Sigmoid colon (tissue), 7 donors: Measurements from ENCODE around the gene PFDN1. TPM values are rescaled to one million over a fixed set of nuclear protein-coding genes. Genes with fewer than 3 reads are reported as not detected.

Source experiments
- DNase-seq: peaks from one replicate; pipeline ENCODE4 v3.0.0-alpha.2; 2019
- H3K27ac ChIP-seq, 4 donors: fragments of 200-600 bp; sonication (generic); one replicate each; pipeline ENCODE4 v1.5.1; 2016 to 2019; ENCODE audit warnings: mild to moderate bottlenecking in 1 of 4
- H3K27me3 ChIP-seq, 3 donors: fragments of 200-600 bp; sonication (generic); one replicate each; pipeline ENCODE4 v1.5.1; 2019; ENCODE audit warnings: mild to moderate bottlenecking in 1 of 3
- H3K36me3 ChIP-seq, 4 donors: fragments of 200-600 bp; sonication (generic); one replicate each; pipeline ENCODE4 v1.5.1; 2016 to 2019
- H3K4me1 ChIP-seq, 4 donors: fragments of 200-600 bp; sonication (generic); one replicate each; pipeline ENCODE4 v1.5.1; 2017 to 2019
- H3K4me3 ChIP-seq, 4 donors: fragments of 200-600 bp; sonication (generic); one replicate each; pipeline ENCODE4 v1.5.1; 2017 to 2019; ENCODE audit warnings: mild to moderate bottlenecking in 2 of 4, moderate library complexity in 1 of 4
- H3K9me3 ChIP-seq, 4 donors: fragments of 200-600 bp in 3 of 4; sonication (generic) in 3 of 4; one replicate each; pipeline versions ENCODE4 v1.5.1 to v1.6.1; 2013 to 2019
- EP300 ChIP-seq, 4 donors: sonication (generic); formaldehyde crosslinking; IDR thresholded peaks; one replicate each; pipeline ENCODE4 v1.6.1; 2017; ENCODE audit warnings: antibody characterized with exemption in 4 of 4
- POLR2A ChIP-seq, 2 donors: fragments of 450-650 bp; IDR thresholded peaks; one replicate each; pipeline ENCODE4 v1.6.1; 2016; ENCODE audit warnings: antibody characterized with exemption in 2 of 2, mild to moderate bottlenecking in 2 of 2, moderate library complexity in 2 of 2
- POLR2AphosphoS5 ChIP-seq, 4 donors: sonication (generic); formaldehyde crosslinking; IDR thresholded peaks; one replicate each; pipeline ENCODE4 v1.6.1; 2017; ENCODE audit warnings: antibody characterized with exemption in 4 of 4
- WGBS, 2 donors: extraction: QIAGEN DNeasy Blood & Tissue Kit; methylation state at CpG; one replicate each; pipeline ENCODE4 v1.1.7; 2013; 5-methylcytosine and 5-hydroxymethylcytosine counted together
- intact Hi-C: fragments of 100-400 bp; cut with DNase I; formaldehyde crosslinking; loops from one replicate; pipeline ENCODE4 v1.15.1; 2023
- polyA plus RNA-seq, 3 donors: library from polyadenylated mRNA; stranded (reverse); fragments of 200-250 nt; gene quantifications; one replicate each; pipeline ENCODE4 v1.2.3, GENCODE V29; 2013
- total RNA-seq, 4 donors: library from RNA; depleted of rRNA; stranded (reverse); fragments of >200 nt; gene quantifications; one replicate each; pipeline ENCODE4 v1.1.0, GENCODE V29; 2016
- TF ChIP-seq, protein P1 (sequence below), 4 experiments: fragments of 450-650 bp in 3 of 4; fragments of 200-600 bp in 1 of 4; IDR thresholded peaks; one replicate each; pipeline ENCODE4 v1.5.1; 2016 to 2019; ENCODE audit warnings: antibody characterized with exemption in 4 of 4, mild to moderate bottlenecking in 3 of 4, moderate library complexity in 2 of 4
- donor health status: healthy with polysubstance abuse.
- donor health status: Bipolar disorder and iron deficiency.
- donor health status: healthy.

The PFDN1 gene
- total and polyA plus RNA-seq, 7 donors: 61.8 to 159 (median 88.2) TPM

DNA sequence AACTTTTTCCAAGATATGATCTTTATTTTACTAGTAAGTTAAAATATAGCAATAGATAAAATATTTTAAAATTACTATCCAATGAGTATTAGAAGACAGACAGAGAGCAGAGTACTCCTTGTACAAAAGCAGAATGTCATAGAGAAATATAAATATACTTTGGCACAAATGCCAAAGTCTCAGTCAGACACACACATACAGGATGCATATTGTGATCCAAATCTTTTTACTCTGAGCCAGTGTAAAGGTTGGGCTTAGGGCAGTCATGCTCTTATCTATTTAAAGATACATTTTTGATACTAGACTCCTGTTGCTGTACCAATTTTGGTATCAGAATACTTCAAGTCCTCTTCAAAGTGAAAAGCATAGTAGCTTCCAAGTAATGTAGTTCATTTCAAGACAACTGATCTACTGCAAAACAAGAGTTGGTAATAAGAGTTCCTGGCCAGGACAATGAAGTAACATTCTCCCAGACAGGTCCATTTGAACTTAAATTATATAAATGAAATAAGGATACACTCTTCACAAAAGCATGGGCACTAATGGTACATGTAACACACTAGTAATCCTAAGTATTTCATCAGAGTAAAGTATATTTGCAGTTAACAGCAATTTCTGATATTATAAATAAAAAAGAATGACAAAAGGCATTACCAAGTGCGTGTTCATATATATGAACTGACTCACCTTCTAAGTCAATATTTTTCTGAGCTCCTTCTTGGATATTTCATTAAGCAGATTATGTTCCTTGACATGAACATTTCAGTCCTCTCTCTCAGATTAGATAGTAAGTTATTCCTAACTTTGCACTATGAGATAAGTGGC, 10.5 kb downstream of the PFDN1 start:
- DNase-seq: no peak
- Histone ChIP-seq H3K4me1 (peaks cover 0 to 71% (median 50%) of the 10 kb centered on the region in 4 donors), H3K27me3 (no peaks in the 10 kb centered on the region), H3K27ac (peak overlapping the region; percentile 7 to 79 (median 53)), H3K36me3 (no peaks in the 10 kb centered on the region), H3K4me3 (no peak overlapping the region), H3K9me3 (no peaks in the 10 kb centered on the region)
- intact Hi-C loops: no loop called here
- WGBS, 2 donors: 44 to 89% methylated on average over 1 of the region's 1 CpG
- TF ChIP-seq POLR2AphosphoS5 (IDR thresholded peaks at IDR 0.05): no peak
- TF ChIP-seq POLR2A (IDR thresholded peaks at IDR 0.05): no peak
- TF ChIP-seq, protein P1, sequence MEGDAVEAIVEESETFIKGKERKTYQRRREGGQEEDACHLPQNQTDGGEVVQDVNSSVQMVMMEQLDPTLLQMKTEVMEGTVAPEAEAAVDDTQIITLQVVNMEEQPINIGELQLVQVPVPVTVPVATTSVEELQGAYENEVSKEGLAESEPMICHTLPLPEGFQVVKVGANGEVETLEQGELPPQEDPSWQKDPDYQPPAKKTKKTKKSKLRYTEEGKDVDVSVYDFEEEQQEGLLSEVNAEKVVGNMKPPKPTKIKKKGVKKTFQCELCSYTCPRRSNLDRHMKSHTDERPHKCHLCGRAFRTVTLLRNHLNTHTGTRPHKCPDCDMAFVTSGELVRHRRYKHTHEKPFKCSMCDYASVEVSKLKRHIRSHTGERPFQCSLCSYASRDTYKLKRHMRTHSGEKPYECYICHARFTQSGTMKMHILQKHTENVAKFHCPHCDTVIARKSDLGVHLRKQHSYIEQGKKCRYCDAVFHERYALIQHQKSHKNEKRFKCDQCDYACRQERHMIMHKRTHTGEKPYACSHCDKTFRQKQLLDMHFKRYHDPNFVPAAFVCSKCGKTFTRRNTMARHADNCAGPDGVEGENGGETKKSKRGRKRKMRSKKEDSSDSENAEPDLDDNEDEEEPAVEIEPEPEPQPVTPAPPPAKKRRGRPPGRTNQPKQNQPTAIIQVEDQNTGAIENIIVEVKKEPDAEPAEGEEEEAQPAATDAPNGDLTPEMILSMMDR (IDR thresholded peaks at IDR 0.05): no peak
- TF ChIP-seq EP300 (IDR thresholded peaks at IDR 0.05): no peak

DNA sequence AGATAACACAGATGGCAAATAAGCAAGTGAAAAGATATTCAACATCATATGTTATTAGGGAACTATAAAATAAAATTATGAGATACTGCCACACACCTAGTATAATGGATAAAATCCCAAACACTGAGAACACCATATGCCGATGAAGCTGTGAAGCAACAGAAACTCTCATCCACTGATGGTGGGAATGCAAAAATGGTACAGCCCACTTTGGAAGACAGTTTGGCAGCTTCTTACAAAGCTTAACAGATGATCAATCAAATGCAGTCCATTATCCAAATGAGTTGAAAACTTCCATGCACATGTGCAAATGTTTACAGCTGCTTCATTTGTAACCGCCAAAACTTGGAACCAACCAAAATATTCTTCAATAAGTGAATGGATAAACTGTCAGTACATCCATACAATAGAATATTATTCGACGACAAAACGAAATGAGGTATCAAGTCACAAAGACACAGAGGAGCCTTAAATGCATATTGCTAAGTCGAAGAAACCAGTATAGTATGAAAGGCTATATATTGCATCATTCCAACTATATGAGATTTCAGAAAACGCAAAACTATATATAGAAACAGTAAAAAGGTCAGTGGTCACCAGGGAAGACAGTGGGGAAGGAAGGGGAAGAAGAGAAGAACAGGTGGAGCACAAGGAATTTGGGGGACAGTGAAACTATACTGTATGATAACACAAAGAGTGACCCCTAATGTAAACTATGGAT, 14.9 kb downstream of the PFDN1 start:
- 85 to 90% methylated on average over 7 of the region's 7 CpGs for WGBS, 2 donors
- Histone ChIP-seq H3K36me3 (no peaks in the 10 kb centered on the region), H3K9me3 (no peaks in the 10 kb centered on the region), H3K4me1 (peaks cover 0 to 38% (median 27%) of the 10 kb centered on the region in 4 donors), H3K27ac (no peak overlapping the region), H3K27me3 (no peaks in the 10 kb centered on the region), H3K4me3 (no peak overlapping the region)
- intact Hi-C loops: no loop called here
- DNase-seq: no peak
- TF ChIP-seq EP300 (IDR thresholded peaks at IDR 0.05): no peak
- TF ChIP-seq POLR2A (IDR thresholded peaks at IDR 0.05): no peak
- TF ChIP-seq POLR2AphosphoS5 (IDR thresholded peaks at IDR 0.05): no peak
- TF ChIP-seq, protein P1 (IDR thresholded peaks at IDR 0.05): no peak

DNA sequence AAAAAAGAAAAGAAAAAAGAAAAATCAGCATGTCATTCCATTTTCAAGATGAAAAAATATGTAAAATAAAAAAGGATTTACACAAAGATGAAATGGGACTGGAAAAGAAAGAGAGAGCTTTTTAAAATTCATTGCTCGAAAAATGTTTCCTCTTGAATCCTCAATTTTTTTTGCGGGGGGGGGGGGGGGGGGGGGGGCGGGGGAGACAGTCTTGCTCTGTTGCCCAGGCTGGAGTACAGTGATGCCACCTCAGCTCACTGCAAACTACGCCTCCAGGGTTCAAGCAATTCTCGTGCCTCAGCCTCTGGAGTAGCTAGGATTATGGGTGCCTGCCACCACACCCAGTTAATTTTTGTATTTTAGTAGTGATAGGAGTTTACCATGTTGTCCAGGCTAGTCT, 16.5 kb downstream of the PFDN1 start:
- H3K36me3 ChIP-seq: no peaks in the 10 kb centered on the region
- no peak for DNase-seq
- no peak overlapping the region for H3K27ac ChIP-seq
- H3K4me1 ChIP-seq: peaks cover 0 to 27% (median 12%) of the 10 kb centered on the region in 4 donors
- no peaks in the 10 kb centered on the region for H3K9me3 ChIP-seq
- no peaks in the 10 kb centered on the region for H3K27me3 ChIP-seq
- intact Hi-C loops: no loop called here
- no peak overlapping the region for H3K4me3 ChIP-seq
- WGBS, 2 donors: 91 to 95% methylated on average over 5 of the region's 5 CpGs
- TF ChIP-seq POLR2AphosphoS5 (IDR thresholded peaks at IDR 0.05) (no peak), POLR2A (IDR thresholded peaks at IDR 0.05) (no peak), EP300 (IDR thresholded peaks at IDR 0.05) (no peak)
- TF ChIP-seq, protein P1 (IDR thresholded peaks at IDR 0.05): no peak

DNA sequence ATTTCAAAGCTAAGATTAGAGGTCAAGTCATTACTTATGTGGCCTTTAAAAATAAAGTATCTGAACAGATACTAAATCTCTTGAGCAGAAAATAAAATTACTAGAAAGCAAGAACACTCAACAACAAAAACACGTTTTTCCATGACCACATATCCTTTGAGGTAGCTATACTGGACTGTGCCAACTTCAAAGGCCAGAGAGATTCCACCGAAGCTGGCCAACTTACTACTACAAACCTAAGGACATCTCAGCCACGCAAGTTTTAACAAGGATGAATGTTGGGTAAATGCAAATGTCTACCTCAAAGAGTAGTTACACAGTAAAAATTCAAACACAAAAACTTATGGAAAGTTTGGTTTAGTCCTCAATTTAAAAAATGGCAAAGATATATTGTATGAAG, 18.9 kb downstream of the PFDN1 start:
- Histone ChIP-seq H3K36me3 (peaks cover 0 to 7% (median 0%) of the 10 kb centered on the region in 4 donors), H3K9me3 (no peaks in the 10 kb centered on the region), H3K4me1 (peaks cover 0 to 21% (median 6%) of the 10 kb centered on the region in 4 donors), H3K27ac (no peak overlapping the region), H3K4me3 (no peak overlapping the region), H3K27me3 (no peaks in the 10 kb centered on the region)
- WGBS, 2 donors: 90 to 93% methylated on average over 3 of the region's 3 CpGs
- intact Hi-C loops: no loop called here
- TF ChIP-seq POLR2AphosphoS5 (IDR thresholded peaks at IDR 0.05): no peak
- TF ChIP-seq POLR2A (IDR thresholded peaks at IDR 0.05): no peak
- TF ChIP-seq EP300 (IDR thresholded peaks at IDR 0.05): no peak
- TF ChIP-seq, protein P1 (IDR thresholded peaks at IDR 0.05): no peak
- no peak for DNase-seq
